Activated naive CD8-positive, alpha-beta T cell treated with anti-CD3 and anti-CD28 coated beads for 36 hours (primary cell): ENCODE results near the gene TXNDC11. TPM values are rescaled to one million over a fixed set of nuclear protein-coding genes. Genes with fewer than 3 reads are reported as not detected.

Experiments used
- DNase-seq: peaks from one replicate; pipeline ENCODE4 v3.0.0; 2021
- H3K27ac Mint-ChIP-seq: one replicate; pipeline ENCODE4 v1.8.0; 2022; ENCODE audit warnings: mild to moderate bottlenecking, moderate library complexity, mixed read lengths
- H3K27me3 Mint-ChIP-seq: one replicate; pipeline ENCODE4 v1.8.0; 2022; ENCODE audit warnings: mild to moderate bottlenecking, mixed read lengths
- H3K36me3 Mint-ChIP-seq: one replicate; pipeline ENCODE4 v1.8.0; 2021; ENCODE audit warnings: mild to moderate bottlenecking, mixed read lengths
- H3K4me1 Mint-ChIP-seq: one replicate; pipeline ENCODE4 v1.8.0; 2021; ENCODE audit warnings: mixed read lengths
- H3K4me3 Mint-ChIP-seq: one replicate; pipeline ENCODE4 v1.8.0; 2022; ENCODE audit warnings: mild to moderate bottlenecking, moderate library complexity, mixed read lengths
- H3K9me3 Mint-ChIP-seq: one replicate; pipeline ENCODE4 v1.8.0; 2022; ENCODE audit warnings: mixed read lengths
- total RNA-seq, 2 experiments: library from RNA; stranded (reverse); gene quantifications; one replicate each; pipeline ENCODE4 v1.2.3, GENCODE V29; 2021

The TXNDC11 gene
- total RNA-seq, 2 experiments from 2014 or later: 24.5 to 27.3 TPM

- Mint-ChIP-seq H3K4me3 (no peak overlapping the region), H3K4me1 (peaks cover 51% of the 10 kb centered on the region), H3K36me3 (peaks cover 32% of the 10 kb centered on the region), H3K27ac (no peak overlapping the region), H3K9me3 (no peaks in the 10 kb centered on the region), H3K27me3 (no peaks in the 10 kb centered on the region)
- DNase-seq: no peak
Observed at GRCh38 chr16:11737713-11738112, 4.9 kb downstream of the TXNDC11 start.

DNA sequence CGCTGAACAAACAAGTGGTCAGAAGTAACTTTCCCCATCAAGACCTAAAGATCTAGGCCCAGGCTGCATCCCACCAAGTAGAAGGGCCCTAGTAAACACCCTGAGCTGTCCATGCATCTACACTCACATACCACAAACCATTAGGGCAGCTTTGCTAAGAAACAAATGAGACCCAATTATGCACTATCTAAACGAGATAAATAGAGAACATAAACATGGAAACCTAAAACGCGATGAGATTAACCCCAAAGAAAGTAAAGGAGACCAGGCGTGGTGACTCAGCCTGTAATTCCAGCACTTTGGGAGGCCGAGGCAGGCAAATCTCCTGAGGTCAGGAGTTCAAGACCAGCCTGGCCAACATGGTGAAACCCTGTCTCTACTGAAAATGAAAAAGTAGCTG lies 5.8 kb downstream of the TXNDC11 start:
- H3K36me3 Mint-ChIP-seq: peaks cover 31% of the 10 kb centered on the region
- no peaks in the 10 kb centered on the region for H3K27me3 Mint-ChIP-seq
- no peak overlapping the region for H3K27ac Mint-ChIP-seq
- no peak overlapping the region for H3K4me3 Mint-ChIP-seq
- no peaks in the 10 kb centered on the region for H3K9me3 Mint-ChIP-seq
- no peak for DNase-seq
- peaks cover 53% of the 10 kb centered on the region for H3K4me1 Mint-ChIP-seq

DNA sequence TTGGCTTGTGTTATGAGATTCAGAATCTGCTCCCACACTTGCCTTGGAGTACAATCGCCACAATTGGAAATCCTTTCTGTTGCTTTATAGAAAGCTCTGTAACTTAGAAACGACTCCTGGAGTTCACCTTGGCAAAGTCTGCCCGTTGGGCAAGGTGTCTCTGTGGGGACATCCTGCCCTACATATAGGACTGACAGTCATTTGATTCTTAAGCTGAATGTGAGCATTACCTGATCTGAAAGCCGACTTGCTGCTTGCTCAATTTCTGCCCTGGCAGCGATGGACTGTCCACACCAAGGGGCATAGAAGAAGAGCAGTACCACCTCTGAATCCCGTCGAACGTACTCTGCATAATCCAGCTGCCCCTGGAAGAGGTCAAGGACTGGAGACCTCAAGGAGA lies 6.9 kb downstream of the TXNDC11 start:
- H3K27ac Mint-ChIP-seq: no peak overlapping the region
- H3K4me1 Mint-ChIP-seq: peaks cover 45% of the 10 kb centered on the region
- H3K27me3 Mint-ChIP-seq: no peaks in the 10 kb centered on the region
- H3K9me3 Mint-ChIP-seq: no peaks in the 10 kb centered on the region
- H3K36me3 Mint-ChIP-seq: peaks cover 22% of the 10 kb centered on the region
- no peak for DNase-seq
- no peak overlapping the region for H3K4me3 Mint-ChIP-seq

GRCh38 chr16:11734653-11735043 lies 8.0 kb downstream of the TXNDC11 start:
- H3K4me1 Mint-ChIP-seq: peaks cover 36% of the 10 kb centered on the region

GRCh38 chr16:11734025-11734652 lies 8.5 kb downstream of the TXNDC11 start:
- Mint-ChIP-seq H3K27ac (peak overlapping the region; percentile 9), H3K4me1 (peaks cover 36% of the 10 kb centered on the region), H3K36me3 (peaks cover 29% of the 10 kb centered on the region), H3K9me3 (no peaks in the 10 kb centered on the region), H3K4me3 (no peak overlapping the region), H3K27me3 (no peaks in the 10 kb centered on the region)
- no peak for DNase-seq

More at GRCh38 chr16:11734653-11735043, 8.0 kb downstream of the TXNDC11 start:
- Mint-ChIP-seq H3K4me3 (no peak overlapping the region), H3K27ac (no peak overlapping the region), H3K27me3 (no peaks in the 10 kb centered on the region), H3K36me3 (peaks cover 24% of the 10 kb centered on the region), H3K9me3 (no peaks in the 10 kb centered on the region)
- DNase-seq: no peak

DNA sequence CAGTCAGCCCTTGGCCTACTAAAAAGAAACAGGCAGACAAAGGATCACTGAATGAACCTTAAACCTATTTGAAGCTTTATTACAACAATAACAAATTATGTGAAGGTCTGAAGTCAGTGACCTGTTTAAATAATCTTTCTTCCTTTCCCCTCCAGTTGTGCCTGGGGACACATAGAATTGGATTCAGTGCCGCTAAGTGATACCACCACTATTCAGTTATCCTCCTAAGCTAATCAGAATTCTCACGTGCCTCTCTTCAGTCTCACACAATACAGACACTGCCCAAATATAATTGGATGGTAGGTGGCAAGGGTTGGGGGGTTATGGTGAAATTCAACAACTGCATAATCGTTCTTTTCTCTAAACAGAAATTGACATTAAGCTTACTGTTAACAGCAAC lies 11.4 kb downstream of the TXNDC11 start:
- Mint-ChIP-seq H3K4me1 (peaks cover 35% of the 10 kb centered on the region), H3K4me3 (no peak overlapping the region), H3K9me3 (no peaks in the 10 kb centered on the region), H3K27me3 (no peaks in the 10 kb centered on the region), H3K27ac (no peak overlapping the region), H3K36me3 (peaks cover 22% of the 10 kb centered on the region)
- no peak for DNase-seq

DNA sequence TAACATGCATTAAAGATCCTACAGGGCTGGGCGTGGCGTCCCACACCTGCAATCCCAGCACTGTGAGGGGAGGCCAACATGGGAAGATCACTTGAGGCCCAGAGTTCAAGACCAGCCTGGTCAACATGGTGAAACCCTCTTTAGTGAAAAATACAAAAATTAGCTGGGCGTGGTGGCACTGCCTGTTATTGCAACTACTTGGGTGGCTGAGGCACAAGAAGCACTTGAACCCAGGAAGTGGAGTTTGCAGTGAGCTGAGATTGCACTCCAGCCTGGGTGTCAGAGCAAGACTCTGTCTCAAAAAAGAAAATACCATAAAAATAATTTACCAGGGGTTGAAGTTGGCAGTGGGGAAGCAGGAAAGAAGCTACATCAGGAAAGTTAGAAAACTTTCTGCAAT lies 12.9 kb downstream of the TXNDC11 start:
- H3K27ac Mint-ChIP-seq: no peak overlapping the region
- H3K9me3 Mint-ChIP-seq: no peaks in the 10 kb centered on the region
- H3K4me3 Mint-ChIP-seq: no peak overlapping the region
- no peaks in the 10 kb centered on the region for H3K27me3 Mint-ChIP-seq
- peaks cover 18% of the 10 kb centered on the region for H3K36me3 Mint-ChIP-seq
- DNase-seq: no peak
- peaks cover 35% of the 10 kb centered on the region for H3K4me1 Mint-ChIP-seq

DNA sequence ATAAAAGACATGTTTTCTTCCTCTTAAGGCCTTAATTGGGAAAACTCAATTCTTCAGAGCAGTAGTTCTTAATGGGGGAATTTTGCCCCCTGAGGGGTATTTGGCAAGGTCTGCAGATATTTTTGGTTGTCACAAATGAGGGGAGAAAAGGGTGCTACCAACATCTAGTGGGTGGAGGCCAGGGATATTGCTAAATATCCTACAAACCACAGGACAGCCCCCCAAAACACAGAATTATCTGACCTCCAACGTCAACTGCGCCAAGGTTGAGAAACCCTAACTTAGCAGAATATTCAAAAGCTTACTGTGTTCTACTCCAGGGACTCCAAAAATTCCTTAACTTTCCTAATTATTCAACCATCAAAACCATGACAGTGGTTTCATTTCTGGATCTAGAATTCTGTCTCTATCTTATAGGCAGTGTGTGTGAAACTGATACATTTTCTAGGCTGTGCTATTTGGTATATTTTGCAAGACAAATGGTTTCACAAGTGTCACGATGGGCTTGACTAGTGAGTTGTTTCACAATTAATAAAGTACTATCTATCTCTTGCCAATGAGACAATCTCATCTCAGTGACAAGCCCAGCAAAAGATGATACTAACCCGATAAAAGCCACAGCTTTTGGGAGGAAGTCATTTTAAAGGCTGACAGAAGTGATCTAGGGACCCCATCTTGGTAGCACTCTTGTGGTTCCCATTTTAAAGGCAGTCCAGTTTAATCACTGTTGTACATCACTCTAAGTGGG lies 14.7 kb downstream of the TXNDC11 start:
- Mint-ChIP-seq H3K36me3 (peaks cover 15% of the 10 kb centered on the region), H3K4me3 (no peak overlapping the region), H3K4me1 (peaks cover 30% of the 10 kb centered on the region), H3K9me3 (no peaks in the 10 kb centered on the region), H3K27me3 (no peaks in the 10 kb centered on the region), H3K27ac (peak overlapping the region; percentile 45)
- DNase-seq: no peak

DNA sequence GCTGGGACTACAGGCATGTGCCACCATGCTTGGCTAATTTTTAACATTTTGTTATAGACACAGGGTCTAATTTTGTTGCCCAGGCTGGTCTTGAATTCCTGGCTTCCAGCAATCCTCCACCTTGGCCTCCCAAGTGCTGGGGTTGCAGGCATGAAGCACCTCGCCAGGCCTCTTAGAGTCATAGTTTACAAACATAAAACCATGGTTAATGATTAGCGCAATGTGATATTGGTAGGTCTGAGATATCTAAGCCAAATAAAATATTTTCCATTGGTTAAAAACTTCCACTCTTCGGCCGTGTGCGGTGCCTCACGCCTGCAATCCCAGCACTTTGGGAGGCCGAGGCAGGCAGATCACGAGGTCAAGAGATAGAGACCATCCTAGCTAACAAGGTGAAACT lies 16.6 kb downstream of the TXNDC11 start:
- H3K36me3 Mint-ChIP-seq: peaks cover 17% of the 10 kb centered on the region

GRCh38 chr16:11725457-11725856 lies 17.2 kb downstream of the TXNDC11 start:
- peaks cover 32% of the 10 kb centered on the region for H3K4me1 Mint-ChIP-seq
- DNase-seq: no peak
- no peak overlapping the region for H3K27ac Mint-ChIP-seq
- H3K9me3 Mint-ChIP-seq: no peaks in the 10 kb centered on the region
- H3K4me3 Mint-ChIP-seq: no peak overlapping the region
- no peaks in the 10 kb centered on the region for H3K27me3 Mint-ChIP-seq
- peaks cover 20% of the 10 kb centered on the region for H3K36me3 Mint-ChIP-seq

More for the DNA sequence above, 16.6 kb downstream of the TXNDC11 start:
- Mint-ChIP-seq H3K27ac (no peak overlapping the region), H3K27me3 (no peaks in the 10 kb centered on the region), H3K9me3 (no peaks in the 10 kb centered on the region), H3K4me1 (peaks cover 32% of the 10 kb centered on the region), H3K4me3 (no peak overlapping the region)
- DNase-seq: no peak

GRCh38 chr16:11722468-11722808 lies 20.2 kb downstream of the TXNDC11 start:
- H3K4me1 Mint-ChIP-seq: peaks cover 18% of the 10 kb centered on the region
- H3K36me3 Mint-ChIP-seq: peaks cover 12% of the 10 kb centered on the region
- no peak overlapping the region for H3K27ac Mint-ChIP-seq
- no peak for DNase-seq
- no peaks in the 10 kb centered on the region for H3K27me3 Mint-ChIP-seq
- no peak overlapping the region for H3K4me3 Mint-ChIP-seq
- no peaks in the 10 kb centered on the region for H3K9me3 Mint-ChIP-seq

DNA sequence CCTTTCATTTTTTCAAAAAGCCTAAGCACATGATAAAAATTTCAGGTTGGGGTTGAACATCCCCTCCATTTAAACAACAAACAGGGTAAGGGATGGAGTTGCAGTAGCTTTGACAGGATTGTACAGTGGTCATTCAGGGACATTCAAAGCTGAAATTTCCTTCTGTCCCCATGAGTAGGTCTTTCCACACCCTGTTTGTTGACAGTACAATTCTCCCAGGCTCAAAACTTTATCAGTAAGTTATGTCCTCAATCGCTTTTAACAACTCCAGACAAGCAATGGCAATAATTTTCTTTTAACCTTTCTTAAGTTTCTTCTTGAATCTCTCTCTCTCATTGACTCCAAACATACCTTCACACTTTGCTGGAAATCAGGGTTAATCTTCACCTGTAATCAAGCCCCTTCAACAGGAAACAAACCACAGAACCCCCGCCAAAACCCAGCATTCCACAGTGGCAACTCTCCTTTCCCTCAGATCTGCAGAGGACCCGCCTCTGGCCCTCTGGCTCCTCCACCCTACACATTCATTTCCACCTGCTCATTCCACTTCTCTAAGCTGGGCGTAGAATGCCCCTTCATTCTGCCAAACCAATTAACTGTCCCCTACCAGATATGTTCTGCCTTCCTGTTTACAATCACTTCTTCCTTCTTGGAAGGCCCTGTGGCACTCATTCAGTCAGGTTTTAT lies 20.7 kb downstream of the TXNDC11 start:
- peaks cover 12% of the 10 kb centered on the region for H3K36me3 Mint-ChIP-seq
- no peaks in the 10 kb centered on the region for H3K27me3 Mint-ChIP-seq
- no peak overlapping the region for H3K4me3 Mint-ChIP-seq
- H3K27ac Mint-ChIP-seq: no peak overlapping the region
- DNase-seq: no peak
- peaks cover 14% of the 10 kb centered on the region for H3K4me1 Mint-ChIP-seq
- H3K9me3 Mint-ChIP-seq: no peaks in the 10 kb centered on the region

- DNase-seq: no peak
- H3K4me3 Mint-ChIP-seq: no peak overlapping the region
- peaks cover 12% of the 10 kb centered on the region for H3K36me3 Mint-ChIP-seq
- no peak overlapping the region for H3K27ac Mint-ChIP-seq
- peaks cover 14% of the 10 kb centered on the region for H3K4me1 Mint-ChIP-seq
- no peaks in the 10 kb centered on the region for H3K9me3 Mint-ChIP-seq
- H3K27me3 Mint-ChIP-seq: no peaks in the 10 kb centered on the region
Observed at GRCh38 chr16:11719762-11720161, 22.9 kb downstream of the TXNDC11 start.

DNA sequence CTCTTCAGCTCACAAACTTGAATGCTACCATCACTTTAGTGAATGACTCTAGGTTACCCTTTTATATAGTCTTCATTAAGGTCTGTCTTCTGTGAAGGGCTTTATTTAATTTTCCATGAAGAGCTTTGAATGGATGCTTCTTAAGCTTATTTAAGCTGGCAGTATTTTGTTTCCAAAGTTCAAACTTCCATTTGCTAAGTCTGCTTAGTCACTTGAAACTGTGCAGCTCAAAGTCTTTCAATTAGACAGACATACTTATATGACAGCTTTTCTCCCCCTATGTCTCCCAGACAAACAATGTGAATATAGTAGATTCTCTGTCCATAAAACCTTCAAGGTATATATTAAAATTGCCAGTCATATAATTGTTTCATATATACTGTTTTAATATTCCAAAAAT lies 23.5 kb downstream of the TXNDC11 start:
- Mint-ChIP-seq H3K27me3 (no peaks in the 10 kb centered on the region), H3K36me3 (peaks cover 12% of the 10 kb centered on the region), H3K9me3 (no peaks in the 10 kb centered on the region), H3K4me3 (no peak overlapping the region), H3K27ac (no peak overlapping the region), H3K4me1 (peaks cover 16% of the 10 kb centered on the region)
- DNase-seq: no peak

GRCh38 chr16:11717811-11718210 lies 24.8 kb downstream of the TXNDC11 start:
- H3K27me3 Mint-ChIP-seq: no peaks in the 10 kb centered on the region
- H3K4me3 Mint-ChIP-seq: no peak overlapping the region
- H3K9me3 Mint-ChIP-seq: no peaks in the 10 kb centered on the region
- peaks cover 15% of the 10 kb centered on the region for H3K36me3 Mint-ChIP-seq
- peaks cover 13% of the 10 kb centered on the region for H3K4me1 Mint-ChIP-seq
- DNase-seq: no peak
- H3K27ac Mint-ChIP-seq: no peak overlapping the region
